Activated gamma-delta T cell treated with anti-CD3 and anti-CD28 coated beads, Interleukin-2, amount 50 U/mL, for 16 hours (primary cell): ENCODE data around the gene NEDD4L.
"Not testable (repeated sequence)": the region's sequence is repeated elsewhere in the genome, so short reads cannot be mapped to it uniquely, and the experiment has no call there.

ENCODE experiments used
- DNase-seq: peaks from one replicate; pipeline ENCODE4 v3.0.0-alpha.2; 2020; ENCODE audit warnings: low read depth

The NEDD4L gene

DNA sequence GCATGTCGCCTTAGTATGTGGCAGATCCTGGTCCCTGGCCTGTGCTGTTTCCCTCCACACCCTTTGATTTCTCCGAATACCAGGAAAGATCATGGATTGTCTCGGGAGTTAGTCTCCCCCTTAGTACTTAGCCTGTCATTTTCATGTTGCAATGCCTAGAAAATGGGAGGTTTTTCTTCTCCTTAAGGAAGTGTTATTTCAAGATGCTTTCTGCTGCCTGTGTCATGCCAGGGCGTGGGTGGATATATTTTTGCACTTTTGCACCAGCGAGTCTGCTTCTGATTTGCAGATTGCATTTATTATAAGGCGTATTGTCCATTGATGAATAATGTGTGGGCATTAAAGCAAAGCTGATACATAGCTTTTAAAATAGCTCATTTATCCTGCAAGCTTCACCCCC, 223.5 kb downstream of the NEDD4L start:
- no peak for DNase-seq

DNA sequence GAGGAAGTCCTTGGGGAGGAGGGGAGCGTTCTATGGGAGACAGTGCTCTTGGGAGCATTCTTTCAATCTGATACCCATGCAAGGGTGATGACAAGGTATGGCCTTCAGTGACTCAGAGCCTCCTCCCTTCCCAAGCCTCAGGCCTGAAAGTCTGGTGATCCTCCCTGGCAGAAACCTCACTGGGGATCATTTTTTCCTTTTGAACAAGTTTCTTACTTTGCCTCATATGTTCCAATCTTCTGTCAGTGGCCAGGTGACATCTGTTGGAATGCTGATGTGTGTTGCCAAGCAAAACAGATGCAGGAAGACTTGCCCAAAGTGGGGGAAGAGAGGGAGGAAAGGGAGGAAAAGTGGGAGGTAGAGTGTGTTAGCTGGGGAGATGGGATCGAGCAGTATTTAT, 224.8 kb downstream of the NEDD4L start:
- DNase-seq = no peak

DNA sequence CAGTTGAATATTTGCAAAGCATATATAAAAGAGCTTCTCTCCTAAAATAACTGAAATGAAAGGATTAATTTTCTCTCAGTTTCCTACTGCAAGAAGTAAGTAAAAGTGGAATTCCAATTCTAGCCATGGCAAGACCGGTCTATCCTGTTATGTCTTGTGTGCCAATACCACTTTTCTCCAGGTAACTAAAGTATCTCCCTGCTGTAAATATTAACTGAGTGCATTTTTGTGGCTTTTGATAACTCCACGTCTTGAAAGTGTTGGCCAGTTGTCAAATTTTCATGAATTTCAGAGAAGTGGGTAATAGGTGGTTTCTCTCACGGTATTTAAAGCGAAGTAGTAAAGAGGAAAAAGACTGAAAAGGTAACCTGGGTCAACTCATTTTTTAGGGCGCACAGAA, 225.9 kb downstream of the NEDD4L start:
- no peak for DNase-seq

DNA sequence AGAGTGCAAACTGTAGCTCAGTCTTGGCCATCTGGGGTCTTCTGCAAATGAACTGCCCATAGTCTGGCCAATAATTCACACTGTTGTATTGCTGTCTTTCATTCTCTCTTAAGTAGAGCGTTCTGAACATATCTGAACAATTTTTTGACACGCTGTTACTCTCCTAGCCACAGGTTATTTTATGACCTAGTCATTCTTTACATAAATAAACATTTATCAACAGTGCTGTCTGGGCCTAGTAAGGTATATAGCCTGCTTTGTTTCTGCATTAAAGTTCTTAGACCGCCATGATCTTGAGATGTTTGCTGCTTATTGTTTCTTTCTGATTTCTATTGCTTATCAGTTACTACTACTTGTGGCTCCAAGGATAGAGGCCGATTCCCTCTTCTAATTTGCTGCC, 226.4 kb downstream of the NEDD4L start:
- DNase-seq = no peak

DNA sequence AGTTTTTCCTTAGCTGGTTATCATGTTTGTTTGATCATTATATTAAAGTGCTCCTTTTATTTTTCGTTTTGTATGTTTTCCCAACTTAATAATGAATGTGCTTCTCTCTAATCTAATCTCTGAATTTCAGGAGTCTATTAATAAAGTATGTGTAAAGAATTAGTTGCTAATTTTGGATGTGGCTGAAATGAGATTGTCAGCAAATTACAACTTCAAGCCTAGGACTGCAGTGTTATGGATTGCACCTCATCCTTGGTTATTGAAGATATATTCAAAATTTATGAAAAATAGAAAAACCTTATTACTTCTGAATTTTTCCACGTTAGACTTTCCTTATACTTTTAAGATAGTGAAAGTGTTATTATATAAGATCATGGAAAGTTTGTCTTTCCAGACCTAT, 227.7 kb downstream of the NEDD4L start:
- no peak for DNase-seq

DNA sequence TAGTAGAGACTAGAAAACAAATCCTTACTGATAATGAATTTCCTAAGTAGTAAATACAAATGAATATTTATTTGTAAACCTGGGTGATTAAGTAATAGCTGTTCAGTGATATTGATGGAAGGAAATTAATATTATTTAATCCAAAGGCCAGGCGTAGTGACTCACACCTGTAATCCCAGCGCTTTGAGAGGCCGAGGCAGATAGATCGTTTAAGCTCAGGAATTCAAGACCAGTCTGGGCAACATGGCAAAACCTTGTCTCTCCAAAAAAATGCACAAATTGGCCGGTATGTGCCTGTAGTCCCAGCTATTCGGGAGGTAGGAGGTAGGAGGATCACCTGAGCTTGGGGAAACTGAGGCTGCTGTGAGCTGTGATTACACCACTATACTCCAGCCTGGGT, 228.2 kb downstream of the NEDD4L start:
- no peak for DNase-seq

DNA sequence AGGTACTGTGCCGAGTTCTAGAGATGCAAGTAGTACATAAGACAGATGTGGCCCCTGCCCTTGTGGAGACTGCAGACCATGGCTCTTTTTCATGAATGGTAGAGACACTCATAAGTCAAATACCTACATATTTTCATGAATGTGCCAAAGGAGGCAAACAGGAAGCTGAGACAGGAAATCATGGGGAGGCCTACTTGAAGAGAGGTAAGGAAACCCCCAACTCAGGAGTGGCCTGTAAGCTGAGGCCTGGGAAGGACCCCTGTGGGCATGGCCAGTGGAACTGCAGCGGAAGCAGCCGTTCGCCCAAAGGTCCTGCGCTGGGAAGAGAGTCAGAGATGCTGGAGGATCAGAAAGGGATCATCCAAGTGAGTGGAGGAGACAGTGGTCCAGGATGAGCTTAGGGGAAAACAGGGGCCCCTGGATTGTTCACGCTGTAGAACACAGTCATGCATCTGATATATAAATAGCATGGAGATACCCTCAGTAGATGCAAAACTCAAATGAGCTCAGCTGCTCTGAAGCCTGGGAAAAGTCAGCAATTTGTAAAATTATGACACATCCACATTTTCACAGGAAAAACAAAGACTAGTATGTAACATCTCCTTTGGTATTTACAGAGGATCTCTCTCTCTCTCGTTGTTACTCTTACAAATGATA, 228.9 kb downstream of the NEDD4L start:
- no peak for DNase-seq

DNA sequence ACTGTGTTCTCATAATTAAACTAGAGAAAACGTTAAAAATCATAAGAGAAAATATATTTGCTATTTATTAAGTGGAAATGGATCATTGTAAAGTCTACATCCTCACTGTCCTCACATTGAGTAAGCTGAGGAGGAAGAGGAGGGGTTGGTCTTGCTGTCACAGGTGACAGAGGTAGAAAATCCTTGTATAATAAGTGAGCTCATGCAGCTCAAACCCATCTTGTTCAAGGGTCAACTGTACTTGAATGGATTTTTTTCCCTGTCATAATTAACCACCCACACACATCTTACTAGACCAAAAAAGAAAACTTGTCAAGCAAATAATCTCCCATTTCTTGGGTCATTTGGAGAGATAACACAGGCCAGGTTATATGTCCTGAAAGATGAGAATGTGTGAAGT, 231.2 kb downstream of the NEDD4L start:
- DNase-seq = no peak

DNA sequence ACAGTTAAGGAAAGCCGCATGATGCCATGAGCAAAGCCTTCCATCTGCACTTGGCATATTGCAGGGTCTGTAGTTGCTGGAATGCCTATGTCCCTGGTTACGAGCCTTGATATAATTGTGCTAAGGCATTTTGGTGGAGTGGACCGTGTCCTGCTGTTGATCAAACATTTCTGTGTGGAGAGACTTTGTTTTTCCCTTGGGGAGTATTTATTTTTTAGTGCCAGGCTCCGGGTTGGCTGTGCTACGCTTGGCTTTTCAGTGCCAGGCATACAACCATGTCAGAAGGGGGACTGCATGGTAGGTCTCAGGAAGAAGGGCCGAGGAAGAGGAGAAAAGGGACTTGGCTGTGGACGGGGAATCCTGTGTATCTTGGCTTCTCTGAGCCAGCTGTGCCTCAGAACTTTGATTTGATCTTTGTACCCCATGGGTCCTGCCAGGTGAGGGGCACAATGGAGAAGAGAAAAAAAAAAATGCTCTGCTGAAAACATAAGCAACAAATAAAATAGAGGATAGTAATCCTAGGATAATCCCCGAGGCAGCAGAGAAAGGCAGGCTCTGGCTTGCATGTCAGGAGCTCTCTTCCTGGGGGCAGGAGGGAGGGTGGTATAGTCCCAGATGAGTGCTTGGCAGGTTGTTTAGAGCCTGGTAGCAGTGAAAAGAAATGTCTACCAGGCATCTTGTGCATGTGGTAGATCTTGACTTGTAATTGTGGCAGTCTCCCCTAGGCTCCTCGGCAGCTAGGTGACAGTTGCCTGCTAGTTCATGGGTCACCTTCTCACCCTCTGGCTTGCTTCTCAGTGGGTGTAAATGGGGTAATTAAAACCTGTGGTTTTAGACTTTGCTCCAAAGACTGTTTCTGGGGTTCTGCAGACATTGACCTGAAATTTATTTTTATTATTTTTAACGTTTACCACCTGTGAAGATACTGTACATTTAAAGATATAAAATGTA, 233.0 kb downstream of the NEDD4L start:
- no peak for DNase-seq

DNA sequence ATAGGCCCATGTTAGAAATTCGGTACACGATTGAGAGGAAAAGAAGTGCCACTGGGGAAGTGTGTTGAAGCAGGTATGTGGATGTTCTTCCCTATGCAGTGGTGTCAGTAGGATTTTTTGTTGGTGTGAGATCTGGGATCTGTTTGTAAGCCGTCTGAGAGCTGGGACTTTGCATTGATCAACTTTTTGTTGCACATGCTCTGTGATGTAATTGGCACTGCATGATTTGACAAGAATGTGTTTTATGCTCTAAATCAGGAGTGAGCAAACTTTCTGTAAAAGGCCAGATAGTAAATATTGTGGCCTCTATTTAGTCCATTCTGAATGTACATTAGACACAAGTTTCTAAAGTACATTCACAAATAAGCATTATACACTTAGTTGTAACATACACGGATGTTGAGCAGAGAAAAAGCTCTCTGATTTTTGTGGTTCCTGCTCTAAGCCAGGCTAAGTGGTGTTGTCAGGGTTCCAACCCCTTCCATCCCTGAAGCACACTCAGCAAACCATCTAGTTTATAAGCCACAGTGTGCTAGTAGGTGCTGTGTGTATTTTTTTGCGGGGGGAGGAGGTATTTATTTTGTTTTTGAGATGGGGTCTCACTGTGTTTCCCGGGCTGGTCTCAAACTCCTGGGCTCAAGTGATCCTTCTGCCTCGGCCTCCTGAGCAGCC, 235.6 kb downstream of the NEDD4L start:
- no peak for DNase-seq

DNA sequence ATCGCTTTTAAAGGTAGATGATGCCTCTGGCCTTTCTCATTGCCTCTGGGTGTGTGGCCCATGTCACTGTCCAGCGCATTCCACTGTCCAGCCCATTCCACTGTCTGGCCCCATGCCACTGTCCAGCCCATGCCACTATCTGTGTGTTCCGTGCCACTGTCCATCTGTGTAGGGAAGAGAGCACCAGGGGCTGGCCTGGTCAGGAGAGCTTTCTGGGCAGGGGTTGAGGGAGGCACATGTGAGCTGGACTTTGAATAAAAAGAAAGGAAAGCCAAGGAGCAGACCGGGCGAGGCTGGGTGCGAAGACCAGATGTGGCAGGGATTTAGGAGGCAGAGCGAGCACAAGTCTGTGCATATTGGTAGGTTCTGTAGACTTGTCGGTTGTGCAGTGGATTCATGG, 236.2 kb downstream of the NEDD4L start:
- DNase-seq = no peak

DNA sequence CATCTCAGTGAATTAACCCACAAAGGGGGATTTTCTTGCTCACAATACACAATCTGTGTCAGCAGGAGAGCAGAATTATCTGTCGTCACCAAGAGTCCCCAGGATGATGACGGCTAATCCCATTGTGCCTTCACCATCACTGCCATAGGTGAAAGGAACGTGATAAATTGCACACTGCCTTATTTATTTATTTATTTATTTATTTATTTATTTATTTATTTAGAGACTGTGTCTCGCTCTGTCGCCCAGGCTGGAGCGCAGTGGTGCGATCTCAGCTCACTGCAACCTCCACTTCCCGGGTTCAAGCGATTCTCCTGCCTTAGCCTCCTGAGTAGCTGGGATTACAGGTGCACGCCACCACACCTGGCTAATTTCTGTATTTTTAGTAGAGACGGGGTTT, 238.8 kb downstream of the NEDD4L start:
- not testable (repeated sequence) for DNase-seq

DNA sequence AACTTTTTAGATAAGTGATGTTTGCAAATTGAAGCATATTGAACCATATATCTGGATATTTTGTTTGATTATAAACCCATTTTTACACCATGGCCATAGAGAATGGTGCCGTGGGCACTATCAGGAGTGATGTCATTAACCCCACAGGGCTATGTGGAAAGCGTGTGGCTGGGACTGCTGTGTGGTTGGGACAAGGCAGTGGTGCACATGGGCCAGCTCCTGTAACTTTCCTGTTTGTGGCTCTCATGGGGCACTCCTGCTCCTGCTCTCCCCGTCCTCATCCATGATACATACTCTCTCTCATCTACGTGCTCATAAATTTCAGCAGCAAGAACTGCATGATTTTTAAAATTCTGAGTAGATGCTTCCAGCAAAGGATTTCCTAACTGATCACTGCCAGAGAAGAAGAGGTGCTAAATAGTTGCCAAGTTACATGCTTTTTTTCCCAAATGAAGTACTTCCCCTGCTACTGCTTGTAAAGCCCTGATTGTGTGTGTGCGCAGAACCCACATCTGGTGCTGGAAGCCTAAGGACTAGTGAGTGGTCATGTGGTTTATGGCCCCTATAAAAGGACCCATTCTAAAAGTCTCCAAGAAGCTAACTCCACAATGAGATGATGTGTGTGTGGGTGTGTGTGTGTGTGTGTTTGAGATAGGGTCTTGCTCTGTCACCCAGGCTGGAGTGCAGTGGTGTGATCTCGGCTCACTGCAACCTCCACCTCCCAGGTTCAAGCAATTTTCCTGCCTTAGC, 240.8 kb downstream of the NEDD4L start:
- DNase-seq = no peak

DNA sequence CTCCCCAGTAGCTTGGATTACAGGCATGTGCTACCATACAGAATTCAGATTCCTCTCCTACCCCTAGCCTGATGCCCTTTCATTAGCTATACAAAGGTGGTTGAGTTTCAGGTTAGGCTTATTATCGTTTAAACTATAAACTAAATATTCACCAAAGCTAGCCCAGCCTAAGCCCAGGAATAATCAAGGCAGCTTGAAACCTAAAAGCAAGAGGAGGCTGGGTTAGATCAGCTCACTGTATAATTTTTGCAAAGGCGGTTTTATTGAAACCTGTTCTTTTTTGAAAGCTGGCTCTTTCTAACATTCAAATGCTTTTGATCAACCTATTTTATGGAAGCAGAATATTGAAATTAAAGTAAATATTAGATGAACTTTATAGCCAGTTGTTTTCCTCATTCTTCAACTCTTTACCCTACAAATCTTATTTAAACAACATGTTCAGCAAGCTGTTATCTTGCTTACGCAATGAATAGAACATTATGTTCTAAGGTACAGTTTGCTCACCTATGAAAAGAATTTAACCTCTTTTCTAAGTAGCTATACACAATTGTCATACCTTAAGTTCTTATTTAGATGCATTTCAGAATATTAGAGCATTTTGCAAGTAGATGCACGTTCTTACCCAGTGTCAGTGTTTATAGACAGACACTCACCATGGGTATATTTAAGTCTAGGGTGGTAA, 241.6 kb downstream of the NEDD4L start:
- DNase-seq = no peak

DNA sequence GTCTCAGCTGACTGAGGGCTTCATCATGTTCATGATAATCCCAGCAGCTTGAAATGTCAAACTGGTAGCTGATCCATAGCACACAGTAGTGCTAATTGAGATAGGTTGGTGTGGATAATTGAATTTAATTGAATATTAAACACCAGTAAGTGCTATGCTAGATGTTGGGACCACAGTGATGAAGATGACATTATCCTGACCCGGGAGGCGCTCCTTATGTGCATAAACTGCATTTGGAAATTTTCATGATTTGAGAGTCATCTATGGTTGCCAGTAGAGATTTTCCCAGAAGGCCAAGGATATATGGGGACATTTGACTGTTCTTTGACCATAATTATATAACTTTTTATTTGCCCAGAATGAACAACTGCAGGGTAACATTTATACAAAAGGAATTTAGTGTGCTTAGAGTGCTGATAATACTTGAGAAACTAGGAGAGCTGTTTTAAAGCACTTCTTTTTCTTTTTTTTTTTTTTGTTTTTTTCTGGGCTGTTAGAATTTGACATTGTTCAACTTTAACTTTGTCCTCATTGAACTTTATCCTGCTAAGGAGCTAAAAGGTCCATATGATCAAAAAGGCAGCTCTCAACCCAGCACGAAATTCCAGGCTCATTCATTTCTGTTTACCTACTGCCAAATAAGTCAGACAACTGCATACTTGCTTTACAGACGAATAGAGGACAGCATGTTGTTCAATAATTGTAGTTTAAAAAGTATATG, 242.8 kb downstream of the NEDD4L start:
- DNase-seq = no peak

DNA sequence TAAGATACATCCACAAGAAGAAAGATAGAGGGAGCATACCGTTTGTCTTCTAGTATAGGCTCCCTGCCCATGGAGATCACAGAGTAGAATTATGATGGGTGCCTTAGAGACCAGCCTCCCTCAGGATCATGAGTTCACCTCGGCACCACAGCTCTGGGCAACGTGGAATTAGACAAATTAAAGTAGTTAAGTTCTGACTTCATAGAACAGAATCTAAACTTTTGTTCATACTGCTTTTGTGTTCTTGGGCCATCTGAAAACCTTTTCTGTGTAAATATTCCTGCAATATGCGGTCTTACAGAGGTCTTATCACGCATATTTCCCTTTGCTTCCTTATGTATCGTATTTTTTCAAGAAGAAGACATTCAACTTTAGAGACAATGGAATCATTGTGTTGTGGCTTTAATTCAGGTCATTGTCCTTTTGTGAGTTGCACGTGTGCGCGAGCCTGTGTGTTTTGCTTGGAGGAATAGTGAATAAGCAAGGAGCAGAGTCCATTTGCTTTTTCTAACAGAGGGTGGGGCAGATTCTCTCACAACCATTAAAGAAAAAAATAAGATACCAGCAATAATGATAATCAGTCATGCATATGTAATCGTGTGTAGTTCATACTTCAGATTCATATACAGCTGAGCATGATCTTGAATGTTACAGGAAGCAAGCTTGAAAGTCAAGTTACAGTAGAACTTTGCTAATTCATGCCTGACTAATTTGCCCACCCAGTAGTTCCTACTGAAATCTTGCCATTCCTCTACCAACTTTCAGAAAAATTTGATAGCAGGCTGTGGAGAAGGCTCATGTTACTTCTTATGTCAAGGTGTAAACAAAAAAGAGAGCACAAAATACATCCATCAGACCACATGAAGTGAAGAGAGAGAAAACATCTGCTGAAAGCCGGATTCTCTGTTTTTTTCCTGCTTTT, 243.6 kb downstream of the NEDD4L start:
- no peak for DNase-seq

DNA sequence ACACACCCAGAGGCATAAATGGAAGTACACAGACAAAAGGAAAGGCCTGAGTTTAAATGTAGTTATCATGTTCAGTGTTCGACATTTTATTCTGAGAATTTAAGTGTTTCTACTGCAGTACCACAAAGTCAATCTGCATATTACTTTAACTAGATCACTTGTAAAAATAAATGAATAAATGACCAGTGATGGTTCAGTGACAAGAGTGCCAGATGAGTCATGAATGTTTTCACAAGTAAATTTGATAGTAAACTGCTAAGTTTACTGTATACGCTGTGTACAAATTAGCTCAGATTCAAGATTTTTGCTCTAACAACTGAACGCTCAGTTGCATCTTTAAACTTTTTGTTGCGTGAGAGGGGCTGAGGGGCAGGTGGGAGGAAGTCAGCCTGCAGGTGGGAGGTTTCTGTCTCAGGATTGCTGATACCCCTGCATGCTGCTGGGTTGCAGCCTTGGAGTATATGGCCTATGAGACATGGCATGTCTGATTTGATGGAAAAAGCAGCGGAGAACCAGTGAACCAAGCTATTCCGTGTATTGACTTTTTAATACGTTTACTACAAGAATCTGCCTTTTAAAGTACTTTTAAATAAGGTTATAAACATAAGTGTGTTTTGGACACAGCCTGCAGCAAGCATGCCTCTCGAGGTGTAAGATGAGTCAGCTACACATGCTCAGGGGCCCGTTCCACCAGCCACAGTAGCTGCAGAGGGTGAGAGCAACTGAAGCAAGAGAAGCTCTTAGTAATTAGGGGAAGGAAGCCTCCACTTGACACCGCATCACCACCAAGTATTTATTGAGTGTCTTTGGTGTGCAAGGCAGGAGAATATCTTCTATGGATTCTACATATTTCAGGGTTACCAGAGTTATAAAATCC, 245.1 kb downstream of the NEDD4L start:
- DNase-seq = no peak

DNA sequence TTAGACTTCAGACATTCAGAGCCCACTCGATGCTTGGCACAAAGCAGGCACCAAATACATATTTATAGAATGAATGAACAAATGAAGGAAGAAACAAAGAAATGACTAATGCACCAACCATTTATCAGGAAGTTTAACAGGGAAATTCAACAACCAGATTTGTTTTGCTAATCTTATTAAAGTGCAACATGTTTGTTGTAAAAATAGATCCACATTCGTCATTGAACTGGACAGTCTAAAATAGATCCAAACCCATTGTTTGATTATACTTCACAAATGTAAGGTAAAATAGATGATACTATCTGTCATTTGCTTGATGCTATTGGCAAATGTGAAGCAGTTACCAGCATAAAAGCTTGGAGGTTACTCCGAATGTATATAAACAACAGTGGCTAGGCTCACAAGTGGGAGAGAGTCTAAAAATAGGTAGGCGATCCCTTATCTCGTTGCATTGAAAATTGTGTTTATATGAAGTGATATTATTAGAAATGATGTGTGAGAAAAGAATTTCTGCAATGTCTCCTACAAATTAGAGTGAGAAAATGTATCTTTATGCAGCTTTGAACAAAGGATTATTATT, 246.2 kb downstream of the NEDD4L start:
- no peak for DNase-seq

DNA sequence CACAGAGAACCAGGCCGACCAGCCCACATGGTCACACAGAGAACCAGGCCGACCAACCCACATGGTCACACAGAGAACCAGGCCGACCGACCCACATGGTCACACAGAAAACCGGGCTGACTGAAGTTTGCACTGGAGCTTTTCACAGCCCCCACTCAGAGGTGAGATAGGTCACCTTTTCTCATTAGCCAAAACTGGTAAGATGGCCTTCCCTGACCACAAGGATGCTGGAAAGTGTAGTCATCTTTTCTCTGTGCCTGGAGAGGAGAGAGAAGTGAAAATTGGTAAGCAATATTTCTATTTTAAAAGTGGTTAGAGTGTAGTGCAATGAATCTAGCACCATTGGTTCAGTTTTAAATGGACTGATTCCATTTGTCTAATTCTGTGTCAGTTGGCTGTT, 247.1 kb downstream of the NEDD4L start:
- no peak for DNase-seq
